Left cardiac atrium (tissue), 4 donors: Measurements from ENCODE around the gene PHF3. TPM values are rescaled to one million over a fixed set of nuclear protein-coding genes. Genes with fewer than 3 reads are reported as not detected.

ENCODE experiments used
- ATAC-seq, 2 donors: fragments of 200-7000 bp; cut with Tn5 transposase; one replicate each; pipeline ENCODE4 v1.9.1; 2020; ENCODE audit warnings: mild to moderate bottlenecking in 2 of 2, moderate library complexity in 2 of 2
- DNase-seq: peaks from one replicate; pipeline ENCODE4 v3.0.0-alpha.2; 2020
- intact Hi-C, 2 donors: fragments of 100-400 bp; cut with DNase I; formaldehyde crosslinking; loops; one replicate each; pipeline versions ENCODE4 v1.14.1 to v1.15.1; 2022 to 2023
- total RNA-seq, 2 donors: library from RNA; stranded (reverse); fragmentation: NEBNext Ultra II Directional; extraction: Animal tissue kit (Norgen Biotek cat#: 25700); gene quantifications; one replicate each; pipeline ENCODE4 v1.2.1, GENCODE V29; 2021
- donor health status: DM: no; HTN: yes; CAD: no.
- donor health status: DM: no; HTN: yes; CAD: no; lungs with severe emphysema.
- donor health status: DM: yes; HTN: yes; CAD: no.
- donor health status: Dilated cardiomyopathy.

PHF3 gene
- total RNA-seq, 2 donors from 2014 or later, result 30.8 to 35.3 TPM

DNA sequence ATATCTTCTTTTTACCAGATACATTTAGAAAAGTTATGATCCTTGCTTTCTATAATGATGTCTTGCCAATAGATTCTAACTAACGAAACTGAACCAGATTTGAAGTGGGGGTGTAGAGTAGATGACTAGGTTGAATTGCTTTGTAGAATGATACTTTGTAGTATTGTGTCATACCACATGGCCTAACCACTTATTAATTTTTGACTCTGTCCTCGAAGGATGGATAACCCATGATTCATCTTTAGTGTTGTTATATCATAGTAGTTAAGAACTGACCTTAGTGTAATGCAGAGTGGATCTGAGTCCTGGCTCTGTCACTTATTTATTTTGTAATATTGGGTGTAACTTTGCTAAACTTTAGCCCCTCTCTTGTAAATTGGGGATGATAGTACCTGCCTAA is 4.5 kb downstream of the PHF3 start:
- ATAC-seq (no peak), DNase-seq (no peak)
- intact Hi-C loops, result no loop called here

DNA sequence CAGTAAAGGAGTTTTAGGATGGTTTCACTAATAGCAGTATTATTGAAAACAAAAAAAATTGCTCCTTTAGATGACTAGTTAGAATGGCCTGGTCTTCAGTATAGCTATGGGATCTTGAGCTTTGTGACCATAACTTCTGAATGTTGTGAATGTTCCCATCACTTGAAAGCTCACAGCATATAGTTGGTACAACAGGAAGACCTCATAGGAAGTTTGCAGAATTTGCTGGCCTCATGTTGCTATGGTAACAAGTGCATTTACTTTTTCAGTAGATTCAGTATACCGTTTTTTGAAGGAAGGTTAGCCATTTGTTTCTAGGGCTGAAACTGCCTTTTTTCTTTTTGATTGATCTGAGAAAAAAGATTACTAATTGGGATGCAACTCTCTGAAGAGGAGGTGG is 8.3 kb downstream of the PHF3 start:
- ATAC-seq, result no peak
- intact Hi-C loops, result no loop called here

DNA sequence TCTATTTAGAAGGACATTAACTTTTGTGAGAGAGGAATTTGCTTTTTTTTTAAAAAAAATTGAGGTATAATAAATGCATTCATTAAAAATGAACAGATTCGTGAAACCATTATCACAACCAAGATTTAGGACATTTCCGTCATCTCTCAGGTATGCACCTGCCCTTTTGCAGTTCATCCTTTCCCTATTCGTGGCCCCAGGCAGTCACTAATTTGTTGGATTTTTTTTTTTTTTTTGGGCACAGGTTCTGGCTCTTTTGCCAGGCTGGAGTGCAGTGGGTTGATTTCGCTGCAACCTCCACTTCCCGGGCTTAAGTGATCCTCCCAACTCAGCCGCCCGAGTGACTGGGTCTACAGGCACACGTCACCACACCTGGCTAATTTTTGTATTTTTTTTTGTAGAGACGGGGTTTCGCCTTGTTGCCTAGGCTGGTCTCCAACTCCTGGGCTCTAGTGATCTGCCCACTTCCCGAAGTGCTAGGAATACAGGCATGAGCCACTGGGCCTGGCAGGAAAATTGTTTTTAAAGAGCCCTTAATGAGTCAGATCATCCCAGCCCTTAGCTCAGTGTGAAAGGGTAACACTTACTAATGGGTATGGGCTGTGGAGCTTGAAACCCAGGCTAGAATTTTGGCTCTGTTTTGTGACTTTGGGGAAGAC is 9.2 kb downstream of the PHF3 start:
- DNase-seq (peak; percentile 40), ATAC-seq (peak; percentile 65 to 96)
- intact Hi-C loops, result no loop called here

More for the DNA sequence above, 8.3 kb downstream of the PHF3 start:
- DNase-seq, result no peak

DNA sequence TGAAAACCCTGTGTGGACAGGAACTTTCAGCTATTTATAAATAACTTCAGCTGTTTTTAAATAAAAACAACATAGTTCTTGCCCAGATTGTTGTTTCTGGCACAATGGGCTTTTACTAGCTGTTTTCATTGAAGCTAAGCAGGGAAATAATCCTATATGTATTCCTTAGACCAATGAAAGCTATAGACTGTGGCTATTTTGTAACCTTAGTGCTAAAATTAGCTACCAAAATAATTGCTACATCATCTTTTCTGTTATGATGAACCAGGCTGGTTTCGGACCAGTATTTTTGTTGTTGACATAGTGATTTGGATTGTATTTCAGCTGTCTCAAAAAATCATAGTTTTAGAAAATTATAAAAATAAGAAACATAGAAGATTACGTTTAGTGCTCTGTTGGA is 13.7 kb downstream of the PHF3 start:
- intact Hi-C loops, result no loop called here
- ATAC-seq (no peak), DNase-seq (no peak)

DNA sequence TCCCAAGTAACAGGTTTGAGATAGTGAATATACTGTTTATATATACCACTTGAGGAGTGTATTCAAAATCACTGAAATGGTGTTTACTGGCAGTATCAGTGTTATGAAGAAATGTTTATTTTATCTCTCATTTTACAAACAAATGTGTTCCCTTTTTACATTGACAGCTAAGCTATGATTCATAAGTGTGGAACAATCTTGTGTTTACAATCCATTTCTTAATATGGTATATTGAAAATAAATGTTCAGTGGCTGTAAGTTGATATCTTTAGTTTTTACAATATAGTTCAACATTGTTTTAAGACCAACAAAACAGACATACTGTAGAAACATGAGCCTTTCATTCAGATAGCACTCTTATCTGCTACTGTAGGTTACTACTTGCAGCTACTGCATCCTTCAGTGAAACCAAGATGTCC is 14.3 kb downstream of the PHF3 start:
- intact Hi-C loops, result no loop called here
- ATAC-seq (no peak), DNase-seq (no peak)

DNA sequence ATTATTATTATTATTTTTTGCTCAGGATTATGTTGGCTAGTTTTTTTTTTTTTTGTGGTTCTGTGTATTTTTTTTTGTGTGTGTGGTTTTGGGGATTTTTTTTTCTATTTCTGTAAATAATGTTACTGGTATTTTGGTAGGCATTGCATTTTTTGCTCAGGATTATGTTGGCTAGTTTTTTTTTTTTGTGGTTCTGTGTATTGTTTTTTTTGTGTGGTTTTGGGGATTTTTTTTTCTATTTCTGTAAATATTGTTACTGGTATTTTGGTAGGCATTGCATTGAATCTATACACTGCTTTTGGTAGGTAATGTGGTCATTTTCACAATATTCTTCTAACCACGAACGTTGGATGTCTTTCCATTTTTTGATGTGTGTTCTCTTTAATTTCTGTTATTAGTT is 17.4 kb downstream of the PHF3 start:
- intact Hi-C loops, result no loop called here
- ATAC-seq, result no peak
- DNase-seq, result no peak

DNA sequence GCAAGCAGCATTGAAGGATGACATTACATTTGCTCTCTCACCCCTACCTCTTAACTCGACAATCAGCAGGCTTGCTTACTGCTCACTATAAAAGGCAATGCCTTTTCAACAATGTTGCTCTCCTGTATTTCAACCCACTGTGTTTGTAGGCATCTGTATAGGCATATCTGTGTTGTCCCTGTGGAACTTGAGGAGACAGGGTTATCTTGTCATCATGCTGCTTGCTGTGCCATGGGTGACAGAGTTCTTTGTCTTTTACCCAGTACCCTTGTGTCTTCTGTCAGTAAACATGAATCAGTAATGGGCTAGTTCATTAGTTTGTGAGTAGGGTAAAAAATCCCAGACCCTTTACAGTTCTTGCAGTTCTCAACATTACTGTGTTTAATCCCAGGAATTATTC is 25.2 kb downstream of the PHF3 start:
- intact Hi-C loops, result no loop called here
- no peak for ATAC-seq
- DNase-seq, result no peak

DNA sequence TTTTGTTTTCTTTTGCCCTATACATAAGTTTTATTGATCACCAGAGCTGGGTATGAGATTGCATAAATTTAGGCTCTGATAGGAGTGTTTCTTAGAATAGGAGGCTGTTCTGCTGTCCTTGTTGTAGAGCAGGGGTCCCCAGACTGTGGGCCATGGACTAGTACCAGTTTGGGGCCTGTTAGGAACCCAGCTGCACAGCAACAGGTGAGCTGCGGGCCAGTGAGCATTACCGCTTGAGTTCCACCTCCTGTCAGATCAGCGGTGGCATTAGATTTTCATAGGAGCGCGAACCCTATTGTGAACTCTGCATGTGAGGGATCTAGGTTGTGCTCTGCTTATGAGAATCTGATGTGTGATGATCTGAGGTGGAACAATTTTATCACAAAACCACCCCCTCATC is 26.2 kb downstream of the PHF3 start:
- intact Hi-C loops, result no loop called here
- DNase-seq (no peak), ATAC-seq (no peak)

DNA sequence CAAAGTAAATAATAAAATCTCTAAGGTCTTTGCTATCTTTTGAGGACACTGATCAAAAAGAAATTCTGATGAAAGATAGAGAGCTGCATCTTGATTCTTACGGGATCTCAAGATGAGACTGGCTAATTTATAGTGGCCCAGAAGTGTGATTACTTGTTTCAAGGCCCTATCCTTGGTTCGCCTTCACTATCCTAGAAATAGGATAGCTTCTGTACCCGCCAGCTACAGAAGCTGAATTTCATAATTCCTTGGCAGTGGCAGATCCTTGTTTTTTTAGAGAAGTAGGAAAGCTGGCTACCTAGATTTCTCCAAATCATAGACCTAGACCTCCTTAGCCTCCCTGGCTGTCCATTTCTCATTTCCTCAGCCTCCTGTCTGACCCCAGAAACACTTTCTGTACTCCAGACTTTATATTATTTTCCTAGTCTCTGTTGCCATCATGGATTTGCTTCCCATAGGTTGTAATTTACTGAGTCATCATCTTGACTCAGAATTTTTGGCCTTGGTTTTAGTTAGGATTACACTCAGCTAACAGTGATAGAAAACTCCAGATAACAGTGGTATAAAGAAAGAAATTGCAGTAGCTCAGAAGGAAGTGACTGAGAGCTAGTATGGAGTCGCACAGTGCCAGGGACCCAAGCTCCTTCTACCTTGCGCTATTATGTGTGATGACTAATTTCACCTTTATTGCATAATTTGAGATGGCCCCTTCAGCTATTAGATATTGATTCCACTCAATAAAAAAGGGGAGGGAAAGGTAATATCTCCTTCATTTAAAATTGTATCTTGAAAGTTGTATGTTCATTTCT is 27.7 kb downstream of the PHF3 start:
- DNase-seq, result no peak
- intact Hi-C loops, result no loop called here
- ATAC-seq, result peak; percentile 53 to 92

DNA sequence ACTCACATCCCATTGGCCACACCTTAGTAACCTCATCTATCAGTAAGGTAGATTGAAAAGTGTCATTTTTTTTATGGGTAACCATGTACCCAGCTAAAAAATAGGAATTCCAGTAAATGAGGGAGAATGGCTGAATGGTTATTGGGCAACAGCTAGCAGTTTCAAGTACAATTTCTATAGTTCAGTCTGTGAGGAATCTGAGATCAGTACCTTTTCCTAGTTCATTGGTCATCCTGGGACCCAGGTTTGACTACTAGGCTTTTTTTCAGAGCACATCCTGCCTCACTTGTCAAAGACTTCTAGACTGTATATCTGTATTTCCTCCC is 28.3 kb downstream of the PHF3 start:
- DNase-seq (no peak), ATAC-seq (peak in 1 of 2 donors; percentile 12)
- intact Hi-C loops, result no loop called here

DNA sequence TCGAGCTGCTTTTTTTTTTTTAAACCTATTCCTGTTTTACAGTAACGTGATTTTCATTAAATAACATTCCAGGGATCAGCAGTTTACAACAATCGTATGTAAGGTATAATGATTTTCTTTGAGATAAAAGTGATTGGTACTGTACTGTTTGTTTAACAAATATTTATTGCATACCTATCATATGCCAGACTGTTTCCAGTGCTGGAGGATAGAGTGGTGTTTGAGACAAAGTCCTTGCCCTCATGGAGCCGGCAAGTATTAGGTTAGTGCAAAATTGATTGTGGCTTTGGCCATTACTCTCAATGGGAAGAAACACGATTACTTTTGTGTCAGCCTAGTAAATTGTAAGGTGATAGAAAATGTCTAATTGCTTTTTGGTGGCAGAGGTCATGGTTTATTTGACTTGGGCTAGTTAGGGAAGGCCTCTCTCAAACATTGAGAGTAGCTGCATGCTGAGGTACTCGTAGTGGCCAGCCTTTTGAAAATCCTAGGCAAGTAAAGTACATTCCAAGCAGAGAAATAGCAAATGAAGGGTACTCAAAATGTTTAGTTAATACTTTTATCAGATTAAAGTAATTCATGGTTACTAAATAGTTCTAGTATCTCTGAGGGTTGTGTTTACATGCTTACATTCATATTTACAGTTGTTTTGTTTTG is 35.6 kb downstream of the PHF3 start:
- intact Hi-C loops, result no loop called here
- no peak for ATAC-seq
- no peak for DNase-seq

DNA sequence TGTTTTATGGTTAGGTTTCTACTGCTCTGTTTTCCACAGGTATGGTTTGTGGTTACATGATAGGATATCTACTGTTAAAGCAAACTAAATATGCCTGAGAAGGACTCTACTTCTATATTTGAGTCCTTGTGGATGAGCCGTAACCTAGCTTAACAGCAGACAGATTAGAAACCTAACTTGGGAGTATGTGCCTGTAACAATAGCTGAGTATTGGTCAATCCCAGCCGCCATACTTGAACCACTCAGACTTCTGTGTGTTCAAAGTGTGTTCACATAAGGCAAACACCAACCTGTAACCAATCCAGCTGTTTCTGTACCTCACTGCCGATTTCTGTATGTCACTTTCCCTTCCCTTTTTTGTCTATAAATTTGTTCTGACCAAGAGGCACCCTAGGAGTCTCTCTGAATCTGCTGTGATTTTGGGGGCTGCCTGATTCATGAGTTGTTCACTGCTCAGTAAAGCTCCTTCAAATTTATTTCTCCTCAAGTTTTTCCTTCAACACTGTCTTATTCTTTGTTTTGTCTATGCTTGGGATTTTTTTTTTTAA is 37.1 kb downstream of the PHF3 start:
- ATAC-seq, result no peak

DNA sequence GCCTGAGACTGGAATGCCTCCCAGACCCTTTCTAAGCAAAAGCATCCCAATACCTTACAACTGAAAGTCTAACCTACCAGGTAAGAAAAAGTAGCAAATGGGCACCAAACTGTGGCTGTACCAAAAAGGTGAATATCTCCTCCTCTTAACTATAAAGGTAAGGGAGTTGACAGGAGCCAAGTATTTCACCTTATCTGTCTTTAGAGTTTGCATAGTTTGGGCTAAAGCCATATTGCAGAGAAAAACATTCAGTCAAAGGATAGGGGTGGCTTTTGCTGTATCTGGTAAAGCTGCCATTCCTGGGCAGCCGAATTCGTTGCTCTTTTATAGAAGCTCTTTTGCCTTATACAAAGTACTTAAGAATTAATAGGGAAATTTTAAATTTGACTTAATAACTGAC is 38.1 kb downstream of the PHF3 start:
- no peak for DNase-seq
- intact Hi-C loops, result no loop called here
- no peak for ATAC-seq

More for the DNA sequence above, 37.1 kb downstream of the PHF3 start:
- intact Hi-C loops, result no loop called here
- no peak for DNase-seq

DNA sequence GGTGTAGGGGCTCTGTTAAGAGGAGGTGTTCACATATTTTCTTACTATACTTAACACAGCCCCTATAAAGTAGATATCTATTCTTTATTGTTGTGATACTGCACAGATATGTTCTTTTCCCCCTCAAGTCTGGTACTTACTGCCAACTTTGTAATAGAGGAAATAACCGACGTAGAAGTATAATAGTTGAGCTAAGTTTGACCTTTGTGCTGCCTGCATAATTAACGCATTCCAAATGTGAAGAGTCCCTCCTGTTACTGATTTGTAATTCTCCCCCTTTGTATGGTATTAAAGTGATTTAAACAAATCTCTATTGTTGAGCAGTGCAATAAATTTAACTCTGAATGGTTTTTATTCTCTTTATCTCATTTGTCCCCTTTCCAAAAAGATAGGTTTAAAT is 39.0 kb downstream of the PHF3 start:
- intact Hi-C loops, result no loop called here
- ATAC-seq (no peak), DNase-seq (no peak)

DNA sequence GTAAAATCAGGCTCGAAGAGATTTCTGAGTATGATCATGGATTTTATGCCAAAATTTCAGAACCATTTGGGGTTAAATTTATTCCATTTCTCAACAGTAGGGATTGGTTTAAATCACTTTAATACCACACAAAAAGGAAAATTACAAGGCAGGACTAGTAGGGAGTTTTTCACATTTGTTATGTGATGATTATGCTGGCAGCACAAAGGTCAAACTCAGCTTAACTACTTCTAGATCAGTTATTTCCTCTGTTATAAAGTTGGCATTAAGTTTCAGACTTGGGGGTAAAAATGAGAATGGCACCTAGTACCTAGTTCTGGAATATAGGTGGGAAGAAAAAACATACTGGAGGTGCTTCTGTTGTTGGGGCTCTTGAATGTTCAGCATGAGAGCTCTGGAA is 39.5 kb downstream of the PHF3 start:
- intact Hi-C loops, result no loop called here
- no peak for ATAC-seq
- no peak for DNase-seq

DNA sequence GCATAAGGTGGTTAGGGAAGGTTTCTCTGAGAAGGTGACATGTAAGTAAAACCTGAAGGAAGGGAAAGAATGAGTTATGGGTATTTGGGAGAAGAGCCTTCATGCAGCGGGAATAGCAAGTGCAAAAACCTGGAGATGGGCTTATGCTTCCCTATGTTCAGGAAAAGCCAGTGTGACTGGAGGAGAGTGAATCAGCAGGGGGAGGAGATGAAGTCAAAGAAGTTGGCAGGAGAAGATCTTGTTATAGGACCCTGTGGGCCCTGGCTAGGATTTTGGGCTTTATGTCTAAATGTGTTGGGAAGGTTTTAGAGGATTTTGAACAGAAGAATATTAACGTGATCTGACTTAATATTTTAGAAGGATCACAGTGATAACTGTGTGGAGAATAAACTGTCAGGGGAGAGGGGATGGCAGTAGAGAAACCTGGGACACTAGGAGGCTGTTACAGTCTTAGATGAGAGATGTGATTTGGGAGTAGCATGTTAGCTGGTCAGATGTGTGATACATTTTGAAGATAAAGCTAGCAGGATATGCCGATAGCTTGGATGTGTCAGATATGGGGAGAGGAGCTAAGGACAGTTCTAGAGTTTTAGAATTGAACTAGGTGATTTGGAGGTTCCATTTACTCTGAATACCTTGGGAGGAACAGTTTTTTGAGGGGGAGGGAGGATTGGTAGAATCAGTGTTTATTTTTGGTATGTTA is 41.0 kb downstream of the PHF3 start:
- intact Hi-C loops, result no loop called here

DNA sequence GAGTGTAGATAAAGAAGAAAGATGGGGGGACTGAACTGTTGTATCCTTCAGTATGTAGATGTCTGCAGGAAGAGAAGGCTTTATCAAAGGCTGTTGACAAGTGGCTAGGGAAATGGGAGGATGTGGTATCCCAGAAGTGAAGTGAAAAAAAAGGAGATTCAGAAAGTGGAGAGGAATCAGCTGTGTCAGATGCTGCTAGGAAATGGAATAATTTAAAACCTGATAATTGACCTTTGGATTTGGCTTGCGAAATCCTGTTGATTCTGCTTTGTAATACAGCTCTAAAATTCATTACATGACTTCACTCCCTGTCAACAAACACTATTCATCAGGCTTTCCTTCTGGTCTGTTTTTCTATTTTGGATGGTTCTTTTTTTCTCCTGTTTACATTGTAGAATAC is 41.7 kb downstream of the PHF3 start:
- ATAC-seq (peak; percentile 27 to 67), DNase-seq (no peak)
- intact Hi-C loops, result no loop called here

More for the DNA sequence above, 41.0 kb downstream of the PHF3 start:
- ATAC-seq (peak in 1 of 2 donors; percentile 64), DNase-seq (no peak)

DNA sequence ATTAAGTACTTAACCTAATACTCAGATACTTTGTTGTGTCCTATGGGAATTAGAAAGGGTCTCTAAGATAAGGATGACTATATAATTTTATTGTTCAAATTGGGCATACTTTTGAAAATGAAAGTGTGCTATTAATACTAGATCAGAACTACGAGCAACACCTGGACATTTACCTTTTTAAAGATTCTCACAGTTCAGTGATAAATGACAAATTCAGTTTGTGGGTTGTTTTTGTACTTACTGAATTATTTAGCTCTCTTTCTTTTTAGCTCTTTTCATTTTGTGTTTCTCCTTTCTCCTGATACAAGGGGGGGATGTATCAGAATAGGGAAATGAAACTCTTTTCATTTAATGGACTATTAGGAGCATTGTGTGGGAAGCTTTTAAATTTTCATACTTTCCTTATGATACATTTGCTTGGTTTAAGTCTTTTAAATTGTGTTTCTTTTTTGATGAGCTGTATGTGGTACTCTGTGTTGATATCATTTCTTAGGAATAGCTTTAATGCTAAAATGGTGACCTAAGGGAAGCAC is 47.5 kb downstream of the PHF3 start:
- ATAC-seq (no peak), DNase-seq (no peak)
- intact Hi-C loops, result no loop called here
